ENCODE data around the gene NRSN2. TPM values are rescaled to one million over a fixed set of nuclear protein-coding genes. Genes with fewer than 3 reads are reported as not detected.

NRSN2 gene
- total RNA-seq, 1 experiment from 2014 or later, result 8.4 TPM

DNA sequence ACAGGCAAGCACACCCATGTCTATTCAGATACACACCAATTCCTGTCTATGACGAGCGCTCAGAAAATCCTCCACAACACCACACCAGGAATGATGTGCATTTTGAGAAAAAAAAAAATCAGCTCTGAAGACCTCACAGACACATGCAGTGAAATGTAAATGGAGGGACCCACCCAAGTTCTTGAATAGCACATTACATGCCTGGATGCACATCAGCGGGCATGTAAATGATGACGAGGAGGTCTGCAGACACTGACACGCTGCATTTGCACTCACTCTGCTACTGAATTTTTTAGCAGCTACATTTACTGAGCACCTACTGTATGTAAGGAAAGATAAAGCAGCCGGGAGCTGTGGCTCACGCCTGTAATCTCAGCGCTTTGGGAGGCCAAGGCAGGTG, 14.7 kb downstream of the NRSN2 start:
- no peak for DNase-seq (ENCODE audit: unreplicated experiment)
- H3K4me1 Mint-ChIP-seq (ENCODE audit: insufficient read depth, unreplicated experiment), result peaks cover 56% of the 10 kb centered on the region
- POLR2A ChIA-PET, result interaction anchor here (0.6 to 17.3 kb wide), 20 partner anchors 10 to 378 kb away, joined by 3 to 671 read pairs (median 9); partner anchors contain the start of genes CSNK2A1, RBCK1, SOX12 and TBC1D20
- CTCF ChIA-PET, result interaction anchor here (0.7 to 5.0 kb wide), 24 partner anchors 8 to 494 kb away, joined by 3 to 80 read pairs (median 7); partner anchors contain the start of gene TRIB3
- no peaks in the 10 kb centered on the region for H3K9me3 Mint-ChIP-seq (ENCODE audit: unreplicated experiment)
- no peak overlapping the region for H3K27ac Mint-ChIP-seq (ENCODE audit: low read depth, unreplicated experiment)
- TF ChIP-seq, protein P1, sequence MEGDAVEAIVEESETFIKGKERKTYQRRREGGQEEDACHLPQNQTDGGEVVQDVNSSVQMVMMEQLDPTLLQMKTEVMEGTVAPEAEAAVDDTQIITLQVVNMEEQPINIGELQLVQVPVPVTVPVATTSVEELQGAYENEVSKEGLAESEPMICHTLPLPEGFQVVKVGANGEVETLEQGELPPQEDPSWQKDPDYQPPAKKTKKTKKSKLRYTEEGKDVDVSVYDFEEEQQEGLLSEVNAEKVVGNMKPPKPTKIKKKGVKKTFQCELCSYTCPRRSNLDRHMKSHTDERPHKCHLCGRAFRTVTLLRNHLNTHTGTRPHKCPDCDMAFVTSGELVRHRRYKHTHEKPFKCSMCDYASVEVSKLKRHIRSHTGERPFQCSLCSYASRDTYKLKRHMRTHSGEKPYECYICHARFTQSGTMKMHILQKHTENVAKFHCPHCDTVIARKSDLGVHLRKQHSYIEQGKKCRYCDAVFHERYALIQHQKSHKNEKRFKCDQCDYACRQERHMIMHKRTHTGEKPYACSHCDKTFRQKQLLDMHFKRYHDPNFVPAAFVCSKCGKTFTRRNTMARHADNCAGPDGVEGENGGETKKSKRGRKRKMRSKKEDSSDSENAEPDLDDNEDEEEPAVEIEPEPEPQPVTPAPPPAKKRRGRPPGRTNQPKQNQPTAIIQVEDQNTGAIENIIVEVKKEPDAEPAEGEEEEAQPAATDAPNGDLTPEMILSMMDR (IDR thresholded peaks at IDR 0.05; ENCODE audit: unreplicated experiment), result no peak
- no peaks in the 10 kb centered on the region for H3K36me3 Mint-ChIP-seq (ENCODE audit: insufficient read depth, unreplicated experiment)
- intact Hi-C loops (cut with micrococcal nuclease), result no loop called here
- no TSS peak for BruUV-seq (replicated peaks)
- H3K4me3 Mint-ChIP-seq (ENCODE audit: unreplicated experiment), result no peak overlapping the region
- H3K27me3 Mint-ChIP-seq (ENCODE audit: insufficient read depth, unreplicated experiment), result no peaks in the 10 kb centered on the region

DNA sequence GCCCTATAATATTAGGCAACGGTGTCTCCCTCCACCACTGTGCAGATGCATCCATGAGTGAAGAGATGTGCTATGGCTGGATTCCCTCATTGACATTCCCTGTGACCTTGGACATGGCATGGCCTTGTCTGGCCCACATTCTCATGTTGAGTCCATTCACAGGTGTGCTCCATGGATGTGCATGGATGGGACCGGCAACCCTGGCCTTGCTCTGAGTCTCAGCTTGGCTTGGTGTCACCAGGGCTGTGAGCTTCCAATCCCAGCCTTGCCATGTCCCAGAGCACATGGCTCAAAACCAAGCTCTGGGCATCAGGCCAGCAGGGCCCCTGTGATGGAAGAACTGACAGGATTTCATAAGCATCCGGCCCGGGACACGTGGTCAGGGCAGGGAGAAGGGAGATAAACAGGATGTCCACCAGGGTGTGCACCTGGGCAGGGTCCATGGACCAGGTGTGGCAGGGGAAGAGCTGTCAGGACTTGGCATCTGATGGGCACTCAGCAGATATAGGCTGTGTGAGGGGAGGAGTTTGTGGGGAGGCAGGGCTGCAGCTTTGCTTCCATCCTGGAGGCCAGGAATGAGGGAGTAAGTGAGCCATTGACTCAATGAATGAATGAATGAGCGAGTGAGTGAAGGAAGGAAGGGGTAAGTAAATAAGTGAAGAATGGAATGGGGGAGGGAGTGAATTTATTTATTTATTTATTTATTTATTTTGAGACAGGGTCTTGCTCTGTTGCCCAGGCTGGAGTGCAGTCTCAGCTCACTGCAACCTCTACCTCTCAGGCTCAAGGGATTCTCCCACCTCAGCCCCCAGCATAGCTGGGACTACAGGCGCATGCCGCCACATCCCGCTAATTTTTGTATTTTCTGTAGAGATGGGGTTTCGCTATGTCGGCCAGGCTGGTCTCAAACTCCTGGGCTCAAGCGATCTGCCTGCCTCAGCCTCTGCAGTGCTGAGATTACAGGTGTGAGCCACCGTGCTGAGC, 15.7 kb downstream of the NRSN2 start:
- no peaks in the 10 kb centered on the region for H3K9me3 Mint-ChIP-seq (ENCODE audit: unreplicated experiment)
- TF ChIP-seq, protein P1 (IDR thresholded peaks at IDR 0.05; ENCODE audit: unreplicated experiment), result peak; percentile 73
- H3K36me3 Mint-ChIP-seq (ENCODE audit: insufficient read depth, unreplicated experiment), result no peaks in the 10 kb centered on the region
- H3K27ac Mint-ChIP-seq (ENCODE audit: low read depth, unreplicated experiment), result peak overlapping the region; percentile 67
- CTCF ChIA-PET, result interaction anchor here (0.6 to 5.0 kb wide), 41 partner anchors 9 to 376 kb away, joined by 3 to 80 read pairs (median 5); partner anchors contain the start of genes TBC1D20 and TRIB3
- H3K4me1 Mint-ChIP-seq (ENCODE audit: insufficient read depth, unreplicated experiment), result peaks cover 60% of the 10 kb centered on the region
- peak overlapping the region; percentile 64 for H3K4me3 Mint-ChIP-seq (ENCODE audit: unreplicated experiment)
- H3K27me3 Mint-ChIP-seq (ENCODE audit: insufficient read depth, unreplicated experiment), result no peaks in the 10 kb centered on the region
- intact Hi-C loops (cut with micrococcal nuclease), result loop anchor here (1.0 to 2.0 kb wide), 4 partner anchors 10 to 68 kb away; partner anchors contain the start of gene TRIB3
- POLR2A ChIA-PET, result interaction anchor here (0.6 to 17.3 kb wide), 33 partner anchors 11 to 757 kb away, joined by 3 to 671 read pairs (median 4); partner anchors contain the start of genes CSNK2A1, RBCK1, SOX12 and TBC1D20
- TSS peak; percentile 81 for BruUV-seq (replicated peaks)
- peak; percentile 99 for DNase-seq (ENCODE audit: unreplicated experiment)

DNA sequence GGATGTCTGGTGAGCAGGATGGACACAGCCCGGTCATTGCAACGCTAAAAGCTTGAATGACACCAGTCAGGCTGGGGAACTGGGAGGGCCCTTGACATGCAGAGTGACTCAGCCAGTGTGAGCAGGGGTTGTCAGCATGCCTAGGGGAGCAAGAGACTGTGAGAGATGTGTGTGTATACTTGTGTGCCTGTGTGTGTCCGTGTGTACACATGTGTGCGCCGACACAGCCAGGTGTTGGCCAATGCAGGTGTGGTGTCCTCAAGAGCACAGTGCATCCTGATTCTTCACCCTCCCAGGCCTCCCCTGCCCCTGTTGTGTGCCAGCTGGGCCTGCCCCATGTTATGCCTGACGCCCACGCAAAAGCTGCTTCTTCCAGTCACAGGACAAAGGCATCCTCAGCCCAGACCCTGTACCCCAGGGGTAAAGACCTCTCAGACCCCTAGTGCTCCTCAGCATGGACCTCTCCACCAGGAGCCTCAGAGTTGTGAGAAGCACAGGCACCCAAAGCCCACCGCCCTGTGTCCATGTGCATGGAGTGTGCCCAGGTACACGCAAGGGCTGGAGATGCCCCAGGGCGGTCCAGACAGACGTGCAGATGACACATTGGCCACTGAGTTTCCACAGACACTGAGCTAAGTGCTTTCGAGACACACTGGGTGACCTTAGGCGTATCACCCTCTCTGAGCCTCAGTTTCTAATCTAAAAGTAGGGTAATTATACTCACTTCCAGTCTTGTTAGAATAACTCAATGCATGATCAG, 16.6 kb downstream of the NRSN2 start:
- peak; percentile 85 for DNase-seq (ENCODE audit: unreplicated experiment)
- no peaks in the 10 kb centered on the region for H3K36me3 Mint-ChIP-seq (ENCODE audit: insufficient read depth, unreplicated experiment)
- H3K27ac Mint-ChIP-seq (ENCODE audit: low read depth, unreplicated experiment), result peak overlapping the region; percentile 67
- TF ChIP-seq, protein P1 (IDR thresholded peaks at IDR 0.05; ENCODE audit: unreplicated experiment), result no peak
- H3K27me3 Mint-ChIP-seq (ENCODE audit: insufficient read depth, unreplicated experiment), result no peaks in the 10 kb centered on the region
- H3K4me1 Mint-ChIP-seq (ENCODE audit: insufficient read depth, unreplicated experiment), result peaks cover 67% of the 10 kb centered on the region
- intact Hi-C loops (cut with micrococcal nuclease), result loop anchor here (2.0 kb wide), 2 partner anchors 37 to 67 kb away; no protein-coding TSS in a partner anchor
- peak overlapping the region; percentile 64 for H3K4me3 Mint-ChIP-seq (ENCODE audit: unreplicated experiment)
- no TSS peak for BruUV-seq (replicated peaks)
- CTCF ChIA-PET, result interaction anchor here (0.8 to 5.0 kb wide), 23 partner anchors 9 to 118 kb away, joined by 3 to 80 read pairs (median 7); partner anchors contain the start of genes TBC1D20 and TRIB3
- POLR2A ChIA-PET, result interaction anchor here (0.6 to 17.3 kb wide), 22 partner anchors 15 to 756 kb away, joined by 3 to 671 read pairs (median 9); partner anchors contain the start of genes CSNK2A1, RBCK1, SOX12 and TBC1D20
- no peaks in the 10 kb centered on the region for H3K9me3 Mint-ChIP-seq (ENCODE audit: unreplicated experiment)

All from MCF 10A (cell line).